Stomach (tissue), 9 donors: ENCODE data around the gene NLGN1. TPM values are rescaled to one million over a fixed set of nuclear protein-coding genes. Genes with fewer than 3 reads are reported as not detected.

Source experiments
- DNase-seq, 2 donors: peaks; one replicate each; pipeline versions ENCODE4 v3.0.0 to v3.0.0-alpha.2; 2013 to 2019
- H3K27ac ChIP-seq, 5 donors: fragments of 200-600 bp in 4 of 5; sonication (generic) in 4 of 5; one replicate each; pipeline ENCODE4 v1.5.1; 2013 to 2019; ENCODE audit warnings: mild to moderate bottlenecking in 1 of 5, moderate library complexity in 1 of 5
- H3K27me3 ChIP-seq, 3 donors: fragments of 200-600 bp; sonication (generic); one replicate each; pipeline ENCODE4 v1.5.1; 2017 to 2019; ENCODE audit warnings: mixed run types in 1 of 3
- H3K36me3 ChIP-seq, 4 donors: fragments of 200-600 bp; sonication (generic); 1 replicate in 3 of 4; 2 replicates in 1 of 4; pipeline ENCODE4 v1.5.1; 2016 to 2019
- H3K4me1 ChIP-seq, 4 donors: fragments of 200-600 bp; sonication (generic); one replicate each; pipeline ENCODE4 v1.5.1; 2016 to 2019
- H3K4me3 ChIP-seq, 4 donors: fragments of 200-600 bp; sonication (generic) in 3 of 4; one replicate each; pipeline ENCODE4 v1.5.1; 2016 to 2019; ENCODE audit warnings: mild to moderate bottlenecking in 1 of 4
- H3K9me3 ChIP-seq, 4 donors: fragments of 200-600 bp; sonication (generic); one replicate each; pipeline ENCODE4 v1.5.1; 2016 to 2019
- EP300 ChIP-seq: sonication (generic); formaldehyde crosslinking; IDR thresholded peaks from one replicate; pipeline ENCODE4 v1.6.1; 2017; ENCODE audit warnings: antibody characterized with exemption
- POLR2A ChIP-seq, 4 donors: fragments of 450-650 bp; IDR thresholded peaks; one replicate each; pipeline ENCODE4 v1.6.1; 2016; ENCODE audit warnings: antibody characterized with exemption in 4 of 4, control low read depth in 2 of 4, mild to moderate bottlenecking in 1 of 4, moderate library complexity in 1 of 4
- POLR2AphosphoS5 ChIP-seq, 3 donors: sonication (generic); formaldehyde crosslinking; IDR thresholded peaks; one replicate each; pipeline ENCODE4 v1.6.1; 2016; ENCODE audit warnings: antibody characterized with exemption in 3 of 3
- WGBS, 5 donors: extraction: QIAGEN DNeasy Blood & Tissue Kit in 3 of 5; methylation state at CpG; one replicate each; pipeline versions ENCODE4 v1.1.5 to v1.1.7; 2013 to 2018; 5-methylcytosine and 5-hydroxymethylcytosine counted together
- intact Hi-C: fragments of 100-400 bp; cut with DNase I; formaldehyde crosslinking; loops from one replicate; pipeline ENCODE4 v1.15.1; 2023; ENCODE audit warnings: low total_unique reads
- polyA plus RNA-seq, 3 donors: library from polyadenylated mRNA; stranded (reverse); fragments of 200-250 nt; gene quantifications; one replicate each; pipeline ENCODE4 v1.2.3, GENCODE V29; 2013
- total RNA-seq, 5 donors: library from RNA; depleted of rRNA; stranded (reverse); fragments of >200 nt; gene quantifications; one replicate each; pipeline versions ENCODE4 v1.1.0 to v1.2.3, GENCODE V29; 2014 to 2016
- TF ChIP-seq, protein P1 (sequence below), 7 experiments: fragments of 450-650 bp in 4 of 7; fragments of 200-600 bp in 3 of 7; sonication (generic) in 3 of 7; IDR thresholded peaks; one replicate each; pipeline ENCODE4 v1.5.1; 2016 to 2019; ENCODE audit warnings: antibody characterized with exemption in 7 of 7, control low read depth in 2 of 7, mild to moderate bottlenecking in 1 of 7
- donor health status: healthy with polysubstance abuse.
- donor health status: Bipolar disorder and iron deficiency.
- donor health status: healthy.

NLGN1 gene
- total and polyA plus RNA-seq, 8 donors, result 0.15 to 45.2 (median 4.8) TPM; not detected in 1

DNA sequence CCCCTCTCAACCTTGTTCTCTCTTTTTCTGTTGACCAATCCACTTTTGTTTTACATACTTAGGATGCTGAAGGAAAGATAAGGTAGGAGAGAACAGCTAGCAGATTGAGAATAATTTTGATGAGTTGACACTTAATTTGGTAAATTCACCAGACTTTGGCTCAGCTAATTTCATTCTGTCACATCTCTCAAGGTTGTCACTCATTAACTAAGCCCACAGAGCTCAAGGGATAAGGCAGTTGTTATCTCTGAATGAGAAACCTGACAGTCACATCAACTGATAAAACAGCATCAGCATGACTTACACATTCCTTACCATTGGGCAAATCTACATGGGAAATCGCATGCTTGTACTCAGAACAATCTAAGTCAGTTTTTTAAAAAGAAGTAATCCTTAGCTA lies 591.4 kb downstream of the NLGN1 start:
- Histone ChIP-seq H3K27me3 (no peaks in the 10 kb centered on the region), H3K4me3 (no peak overlapping the region), H3K27ac (no peak overlapping the region), H3K9me3 (no peaks in the 10 kb centered on the region), H3K36me3 (no peaks in the 10 kb centered on the region), H3K4me1 (no peaks in the 10 kb centered on the region)
- TF ChIP-seq POLR2AphosphoS5 (IDR thresholded peaks at IDR 0.05) (no peak), POLR2A (IDR thresholded peaks at IDR 0.05) (no peak), EP300 (no peak)
- TF ChIP-seq, protein P1, sequence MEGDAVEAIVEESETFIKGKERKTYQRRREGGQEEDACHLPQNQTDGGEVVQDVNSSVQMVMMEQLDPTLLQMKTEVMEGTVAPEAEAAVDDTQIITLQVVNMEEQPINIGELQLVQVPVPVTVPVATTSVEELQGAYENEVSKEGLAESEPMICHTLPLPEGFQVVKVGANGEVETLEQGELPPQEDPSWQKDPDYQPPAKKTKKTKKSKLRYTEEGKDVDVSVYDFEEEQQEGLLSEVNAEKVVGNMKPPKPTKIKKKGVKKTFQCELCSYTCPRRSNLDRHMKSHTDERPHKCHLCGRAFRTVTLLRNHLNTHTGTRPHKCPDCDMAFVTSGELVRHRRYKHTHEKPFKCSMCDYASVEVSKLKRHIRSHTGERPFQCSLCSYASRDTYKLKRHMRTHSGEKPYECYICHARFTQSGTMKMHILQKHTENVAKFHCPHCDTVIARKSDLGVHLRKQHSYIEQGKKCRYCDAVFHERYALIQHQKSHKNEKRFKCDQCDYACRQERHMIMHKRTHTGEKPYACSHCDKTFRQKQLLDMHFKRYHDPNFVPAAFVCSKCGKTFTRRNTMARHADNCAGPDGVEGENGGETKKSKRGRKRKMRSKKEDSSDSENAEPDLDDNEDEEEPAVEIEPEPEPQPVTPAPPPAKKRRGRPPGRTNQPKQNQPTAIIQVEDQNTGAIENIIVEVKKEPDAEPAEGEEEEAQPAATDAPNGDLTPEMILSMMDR (IDR thresholded peaks at IDR 0.05), result no peak
- DNase-seq, result no peak
- intact Hi-C loops, result no loop called here
- WGBS, 5 donors, result 58 to 78% (median 63%) methylated on average over 1 of the region's 1 CpG

DNA sequence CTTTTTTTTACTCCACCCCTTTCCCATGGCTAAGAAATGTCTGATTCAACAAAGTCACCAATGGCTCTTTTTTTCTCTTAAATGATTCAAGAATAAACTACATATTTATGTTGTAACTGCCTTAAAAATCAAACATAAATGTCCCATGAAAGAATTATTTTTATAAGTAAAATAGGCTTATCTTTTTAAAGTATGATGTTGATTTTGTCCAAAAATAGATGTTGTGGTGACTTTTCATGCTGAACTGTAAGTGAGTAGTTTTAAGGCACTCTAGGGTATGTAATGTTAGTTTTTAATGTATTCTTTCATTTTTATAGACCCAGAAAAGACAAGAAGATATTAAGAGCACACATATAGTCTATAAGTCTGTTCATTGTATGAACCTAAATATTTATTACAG lies 594.9 kb downstream of the NLGN1 start:
- Histone ChIP-seq H3K4me3 (no peak overlapping the region), H3K36me3 (no peaks in the 10 kb centered on the region), H3K9me3 (no peaks in the 10 kb centered on the region), H3K27ac (no peak overlapping the region), H3K27me3 (no peaks in the 10 kb centered on the region), H3K4me1 (no peaks in the 10 kb centered on the region)
- TF ChIP-seq EP300 (no peak), POLR2AphosphoS5 (IDR thresholded peaks at IDR 0.05) (no peak)
- intact Hi-C loops, result no loop called here
- DNase-seq, result no peak

DNA sequence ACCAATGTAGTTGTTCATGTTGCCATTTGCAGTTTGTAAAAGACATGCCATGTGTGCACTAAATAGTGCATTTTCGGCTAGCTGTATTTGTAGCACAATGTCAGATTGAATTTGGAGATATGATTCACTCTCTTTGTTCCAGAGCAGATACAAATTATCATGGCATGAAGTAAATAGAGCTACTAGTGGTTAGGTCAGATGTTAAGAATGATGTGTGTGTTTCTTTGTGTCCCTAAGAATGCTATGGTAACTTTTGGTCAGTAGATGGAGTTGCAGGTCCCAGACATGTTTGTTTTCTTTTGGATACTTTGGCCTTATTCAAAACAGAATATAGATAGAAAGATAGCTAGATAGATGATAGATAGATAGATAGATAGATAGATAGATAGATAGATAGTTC lies 595.8 kb downstream of the NLGN1 start:
- no peak overlapping the region for H3K27ac ChIP-seq
- intact Hi-C loops, result no loop called here
- H3K36me3 ChIP-seq, result no peaks in the 10 kb centered on the region
- H3K27me3 ChIP-seq, result no peaks in the 10 kb centered on the region
- H3K4me3 ChIP-seq, result no peak overlapping the region
- peak in 1 of 2 donors; percentile 35 for DNase-seq
- H3K4me1 ChIP-seq, result no peaks in the 10 kb centered on the region
- WGBS, 5 donors, result 28 to 50% (median 29%) methylated on average over 1 of the region's 1 CpG
- TF ChIP-seq POLR2A (IDR thresholded peaks at IDR 0.05) (no peak), EP300 (no peak), POLR2AphosphoS5 (IDR thresholded peaks at IDR 0.05) (no peak)
- TF ChIP-seq, protein P1 (IDR thresholded peaks at IDR 0.05), result no peak
- H3K9me3 ChIP-seq, result no peaks in the 10 kb centered on the region

DNA sequence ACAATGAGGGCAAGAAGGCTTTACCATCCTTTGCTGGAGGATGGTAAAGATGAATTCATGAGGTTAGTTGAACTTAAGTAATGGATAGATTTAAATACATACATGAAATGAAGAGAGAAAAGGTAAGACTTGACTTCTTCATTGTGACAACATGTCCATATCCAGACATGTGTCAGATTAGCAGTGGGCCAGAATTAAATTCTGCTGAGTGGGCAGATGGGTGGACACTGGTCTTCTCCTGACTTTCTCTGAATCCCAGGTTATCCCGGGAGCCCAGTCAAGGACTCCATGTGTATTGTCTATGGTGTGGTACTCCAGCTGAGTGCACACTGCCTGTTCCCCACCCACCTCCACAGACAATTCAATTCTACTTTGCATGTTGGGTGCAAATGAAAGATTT lies 603.1 kb downstream of the NLGN1 start:
- no peak for TF ChIP-seq EP300
- no peak for TF ChIP-seq POLR2A (IDR thresholded peaks at IDR 0.05)
- no peak for TF ChIP-seq POLR2AphosphoS5 (IDR thresholded peaks at IDR 0.05)
- TF ChIP-seq, protein P1 (IDR thresholded peaks at IDR 0.05), result no peak
- H3K4me1 ChIP-seq, result no peaks in the 10 kb centered on the region
- H3K9me3 ChIP-seq, result no peaks in the 10 kb centered on the region
- intact Hi-C loops, result no loop called here
- DNase-seq, result no peak
- no peaks in the 10 kb centered on the region for H3K36me3 ChIP-seq
- H3K27me3 ChIP-seq, result no peaks in the 10 kb centered on the region
- H3K27ac ChIP-seq, result no peak overlapping the region
- H3K4me3 ChIP-seq, result no peak overlapping the region
- 78 to 97% (median 93%) methylated on average over 1 of the region's 1 CpG for WGBS, 5 donors

DNA sequence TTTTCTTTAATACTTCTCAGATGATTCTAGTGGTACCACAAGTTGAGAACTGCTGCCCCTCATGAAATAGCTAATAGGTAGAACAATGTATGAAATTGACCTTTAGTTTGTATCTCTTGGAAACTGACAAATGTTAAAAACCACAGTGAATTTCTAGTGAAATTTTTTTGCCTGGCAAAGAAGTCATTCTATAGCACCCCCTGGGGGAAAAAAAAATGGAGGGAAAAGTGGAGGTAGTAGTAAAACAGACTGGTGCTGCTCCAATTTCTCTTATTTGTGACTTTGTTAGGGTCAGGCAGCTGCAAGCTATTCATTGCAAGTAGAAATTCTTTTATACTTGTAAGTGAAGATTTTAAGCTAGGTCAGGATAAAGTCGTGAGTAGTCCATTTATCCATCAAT lies 605.0 kb downstream of the NLGN1 start:
- intact Hi-C loops, result no loop called here
- Histone ChIP-seq H3K36me3 (no peaks in the 10 kb centered on the region), H3K4me1 (no peaks in the 10 kb centered on the region), H3K27ac (no peak overlapping the region), H3K27me3 (no peaks in the 10 kb centered on the region), H3K9me3 (no peaks in the 10 kb centered on the region), H3K4me3 (no peak overlapping the region)
- TF ChIP-seq, protein P1 (IDR thresholded peaks at IDR 0.05), result no peak
- no peak for TF ChIP-seq POLR2AphosphoS5 (IDR thresholded peaks at IDR 0.05)
- TF ChIP-seq EP300, result no peak
- TF ChIP-seq POLR2A (IDR thresholded peaks at IDR 0.05), result no peak
- WGBS, 5 donors, result 35 to 53% (median 49%) methylated on average over 1 of the region's 1 CpG
- DNase-seq, result no peak
